ENCODE measurements around the gene HOXD9. TPM values are rescaled to one million over a fixed set of nuclear protein-coding genes. Genes with fewer than 3 reads are reported as not detected.
A peak's percentile ranks its signal among the peaks of the same experiment; 100 is the strongest.

HOXD9 gene
- total and polyA plus RNA-seq, 8 donors = 0.12 to 1.1 (median 0.34) TPM; not detected in 2

DNA sequence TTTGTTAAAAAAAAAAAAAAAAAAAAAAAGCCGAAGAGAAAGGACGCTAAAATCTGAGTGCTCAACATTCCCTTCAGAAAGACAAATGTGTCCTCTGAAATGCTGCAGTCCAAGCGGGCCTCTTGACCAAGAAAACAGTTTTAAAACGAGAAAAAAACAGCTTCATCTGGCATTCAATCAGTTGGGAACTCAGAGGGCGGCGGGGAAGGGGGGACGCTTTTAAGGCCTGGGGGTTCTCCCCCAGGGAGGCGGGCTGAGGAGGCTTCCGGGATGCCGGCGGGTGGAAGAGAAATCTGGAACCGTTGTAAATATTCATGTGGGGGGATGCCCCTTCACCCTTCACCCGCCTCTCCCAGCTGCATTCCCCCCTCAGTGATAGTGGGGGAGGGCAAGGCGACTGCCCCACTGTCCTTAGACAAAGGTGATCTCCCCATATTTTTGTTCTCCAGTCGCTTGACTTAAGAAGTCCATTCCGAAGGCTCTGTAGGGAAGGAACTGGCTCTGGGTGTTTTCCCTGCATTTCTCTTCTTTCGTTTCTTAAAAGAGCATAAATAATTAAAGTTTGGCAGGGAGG is 18.7 kb upstream of the HOXD9 start:
- FAIRE-seq (no peak), DNase-seq (no peak), ATAC-seq (no peak)
- intact Hi-C loops (cut with DNase I) = loop anchor here in 1 of 3 donors (10.0 kb wide), 1 partner anchor 749 kb away; no protein-coding TSS in a partner anchor
- WGBS, 2 donors = 5% methylated on average over 17 of the region's 17 CpGs
- Histone ChIP-seq H3K4me1 (peaks cover 0 to 4% (median 0%) of the 10 kb centered on the region in 3 donors), H3K4me3 (no peak overlapping the region), H3K27ac (no peak overlapping the region), H3K9me3 (no peaks in the 10 kb centered on the region), H3K27me3 (peaks cover 2 to 74% (median 28%) of the 10 kb centered on the region in 4 donors), H3K36me3 (no peaks in the 10 kb centered on the region)
- TF ChIP-seq, protein P1, sequence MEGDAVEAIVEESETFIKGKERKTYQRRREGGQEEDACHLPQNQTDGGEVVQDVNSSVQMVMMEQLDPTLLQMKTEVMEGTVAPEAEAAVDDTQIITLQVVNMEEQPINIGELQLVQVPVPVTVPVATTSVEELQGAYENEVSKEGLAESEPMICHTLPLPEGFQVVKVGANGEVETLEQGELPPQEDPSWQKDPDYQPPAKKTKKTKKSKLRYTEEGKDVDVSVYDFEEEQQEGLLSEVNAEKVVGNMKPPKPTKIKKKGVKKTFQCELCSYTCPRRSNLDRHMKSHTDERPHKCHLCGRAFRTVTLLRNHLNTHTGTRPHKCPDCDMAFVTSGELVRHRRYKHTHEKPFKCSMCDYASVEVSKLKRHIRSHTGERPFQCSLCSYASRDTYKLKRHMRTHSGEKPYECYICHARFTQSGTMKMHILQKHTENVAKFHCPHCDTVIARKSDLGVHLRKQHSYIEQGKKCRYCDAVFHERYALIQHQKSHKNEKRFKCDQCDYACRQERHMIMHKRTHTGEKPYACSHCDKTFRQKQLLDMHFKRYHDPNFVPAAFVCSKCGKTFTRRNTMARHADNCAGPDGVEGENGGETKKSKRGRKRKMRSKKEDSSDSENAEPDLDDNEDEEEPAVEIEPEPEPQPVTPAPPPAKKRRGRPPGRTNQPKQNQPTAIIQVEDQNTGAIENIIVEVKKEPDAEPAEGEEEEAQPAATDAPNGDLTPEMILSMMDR (IDR thresholded peaks at IDR 0.05) = no peak

DNA sequence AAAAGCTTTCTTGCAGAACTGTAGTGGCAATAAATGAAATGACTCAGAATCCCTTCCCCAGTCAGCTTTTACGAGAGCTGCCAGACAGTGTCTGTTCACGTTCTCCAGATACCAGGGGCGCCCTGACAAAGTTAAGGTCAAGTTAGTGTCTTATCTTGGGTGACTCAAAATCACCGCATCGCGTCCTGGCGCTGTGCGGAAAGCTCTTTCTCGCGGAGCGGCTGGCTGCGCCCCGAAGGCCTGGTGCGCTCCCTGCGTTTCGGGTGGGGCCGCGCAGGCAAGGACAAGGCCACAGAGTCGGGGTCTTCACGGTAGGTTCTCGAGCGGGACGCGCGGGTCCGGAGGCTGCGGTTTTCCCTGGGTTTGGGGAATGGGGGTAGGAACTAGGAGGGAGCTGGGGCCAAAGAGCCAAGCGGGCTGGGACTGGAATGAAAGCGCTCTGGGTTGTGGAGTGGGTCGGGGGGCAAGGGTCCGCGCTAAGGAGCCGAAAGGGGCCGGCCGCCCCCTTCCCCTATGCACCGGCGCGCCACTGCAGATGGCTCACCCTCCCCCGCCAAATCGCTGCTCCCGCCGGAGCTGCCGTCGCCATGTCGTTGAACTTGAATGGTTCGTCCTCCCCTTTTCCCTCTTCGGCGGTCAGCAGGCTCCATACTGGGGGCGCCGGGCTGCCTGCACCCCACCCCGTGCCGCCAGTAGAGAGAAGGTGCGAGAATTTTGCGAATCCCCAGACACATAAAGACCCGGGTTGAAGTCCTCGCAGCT is 18.0 kb upstream of the HOXD9 start:
- Histone ChIP-seq H3K4me3 (no peak overlapping the region), H3K27ac (no peak overlapping the region), H3K36me3 (no peaks in the 10 kb centered on the region), H3K9me3 (no peaks in the 10 kb centered on the region), H3K27me3 (peaks cover 2 to 75% (median 28%) of the 10 kb centered on the region in 4 donors), H3K4me1 (peaks cover 0 to 4% (median 0%) of the 10 kb centered on the region in 3 donors)
- 4% methylated on average over 54 to 56 of the region's 56 CpGs for WGBS, 2 donors
- intact Hi-C loops (cut with DNase I) = loop anchor here in 1 of 3 donors (10.0 kb wide), 1 partner anchor 750 kb away; no protein-coding TSS in a partner anchor
- DNase-seq (no peak), FAIRE-seq (no peak), ATAC-seq (no peak)
- TF ChIP-seq, protein P1 (IDR thresholded peaks at IDR 0.05) = no peak

DNA sequence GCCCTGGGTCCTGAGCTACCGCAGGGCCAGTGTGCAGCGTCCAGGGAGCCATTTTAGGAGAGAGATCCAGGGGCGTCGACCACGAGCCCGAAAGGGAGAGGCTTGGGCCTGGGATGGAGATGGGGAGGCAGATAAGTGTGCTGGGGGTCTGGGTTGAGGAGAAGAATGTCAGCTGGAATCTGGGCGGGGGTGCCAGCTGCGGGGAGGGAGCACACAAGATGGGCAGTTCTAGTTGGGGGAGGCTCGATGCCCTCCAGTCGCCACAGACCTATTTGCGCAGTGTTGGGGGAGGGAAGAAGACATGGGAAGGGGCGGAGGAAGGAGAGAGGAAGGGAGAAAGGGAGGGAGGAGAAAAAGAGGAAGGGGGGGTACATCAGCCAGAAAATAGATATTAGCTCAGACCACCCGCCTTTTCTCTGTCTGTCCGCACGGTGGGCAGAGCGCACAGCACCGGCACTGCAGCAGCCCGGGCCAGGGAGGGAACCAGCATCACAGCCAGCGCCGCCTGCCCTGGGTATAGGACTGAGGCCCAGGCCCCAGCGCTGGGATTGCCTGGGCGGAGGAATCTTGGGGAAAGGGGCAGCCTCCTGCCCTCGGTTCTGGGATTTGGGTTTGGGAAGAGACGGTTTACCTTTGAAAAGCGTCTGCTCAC is 17.3 kb upstream of the HOXD9 start:
- no peak overlapping the region for H3K4me3 ChIP-seq
- intact Hi-C loops (cut with DNase I) = loop anchor here in 1 of 3 donors (10.0 kb wide), 1 partner anchor 750 kb away; no protein-coding TSS in a partner anchor
- FAIRE-seq = no peak
- ATAC-seq = no peak
- H3K27ac ChIP-seq = no peak overlapping the region
- peak in 1 of 6 donors; percentile 80 for DNase-seq
- H3K9me3 ChIP-seq = no peaks in the 10 kb centered on the region
- H3K27me3 ChIP-seq = peaks cover 2 to 75% (median 27%) of the 10 kb centered on the region in 4 donors
- WGBS, 2 donors = 5 to 7% methylated on average over 23 to 25 of the region's 25 CpGs
- TF ChIP-seq, protein P1 (IDR thresholded peaks at IDR 0.05) = no peak
- peaks cover 0 to 4% (median 0%) of the 10 kb centered on the region in 3 donors for H3K4me1 ChIP-seq
- no peaks in the 10 kb centered on the region for H3K36me3 ChIP-seq

DNA sequence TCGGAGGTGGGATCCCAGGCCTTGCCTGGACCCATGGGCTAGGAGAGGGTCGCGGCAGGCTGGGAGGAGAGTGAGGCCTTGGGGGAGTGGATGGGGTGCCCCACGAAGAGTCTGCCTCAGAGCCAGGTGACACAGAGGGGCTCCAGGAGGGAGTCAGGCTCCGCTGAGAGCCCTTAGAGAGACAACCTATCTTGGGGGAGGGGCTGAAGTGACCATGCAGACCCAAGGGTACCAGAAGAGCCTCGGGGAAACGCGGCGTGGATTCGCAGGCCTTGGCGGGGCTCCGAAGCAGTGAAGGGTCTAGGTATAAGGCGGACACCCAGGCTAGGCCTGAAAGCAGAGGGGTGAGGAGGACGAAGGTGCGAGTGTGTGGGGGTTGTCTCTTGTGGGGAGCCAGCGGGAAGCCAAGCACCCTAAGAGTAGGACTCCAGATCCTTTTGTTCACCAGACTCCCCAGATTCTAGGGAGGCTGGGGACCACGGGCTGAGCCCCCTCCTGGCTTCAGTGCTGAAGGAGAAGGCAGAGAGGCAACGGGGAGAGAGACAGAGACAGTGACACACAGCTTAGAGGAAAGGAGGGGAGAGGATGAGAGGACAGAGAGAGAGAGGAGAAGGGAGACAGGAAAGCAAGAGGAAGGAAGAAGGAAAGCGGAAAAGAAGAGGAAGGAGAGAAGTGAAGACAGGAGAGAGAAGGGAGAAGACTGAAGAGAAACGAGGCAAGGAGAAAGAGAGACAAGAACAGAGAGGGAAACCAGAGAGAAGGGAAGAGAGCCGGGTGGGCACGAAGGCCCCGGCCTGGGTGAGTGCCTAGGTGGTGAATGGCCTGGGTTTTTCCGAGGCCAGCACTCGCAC is 16.6 kb upstream of the HOXD9 start:
- no peak overlapping the region for H3K4me3 ChIP-seq

More for the DNA sequence above, 16.6 kb upstream of the HOXD9 start:
- H3K27ac ChIP-seq = no peak overlapping the region
- H3K4me1 ChIP-seq = peaks cover 0 to 4% (median 0%) of the 10 kb centered on the region in 3 donors
- peaks cover 8 to 78% (median 31%) of the 10 kb centered on the region in 4 donors for H3K27me3 ChIP-seq
- FAIRE-seq = no peak
- intact Hi-C loops (cut with DNase I) = loop anchor here in 1 of 3 donors (10.0 kb wide), 1 partner anchor 751 kb away; no protein-coding TSS in a partner anchor
- ATAC-seq = no peak
- H3K9me3 ChIP-seq = no peaks in the 10 kb centered on the region
- TF ChIP-seq, protein P1 (IDR thresholded peaks at IDR 0.05) = no peak
- 5% methylated on average over 25 of the region's 25 CpGs for WGBS, 2 donors
- no peak for DNase-seq
- H3K36me3 ChIP-seq = no peaks in the 10 kb centered on the region
